ENCODE data around the gene CCDC116.

DNA sequence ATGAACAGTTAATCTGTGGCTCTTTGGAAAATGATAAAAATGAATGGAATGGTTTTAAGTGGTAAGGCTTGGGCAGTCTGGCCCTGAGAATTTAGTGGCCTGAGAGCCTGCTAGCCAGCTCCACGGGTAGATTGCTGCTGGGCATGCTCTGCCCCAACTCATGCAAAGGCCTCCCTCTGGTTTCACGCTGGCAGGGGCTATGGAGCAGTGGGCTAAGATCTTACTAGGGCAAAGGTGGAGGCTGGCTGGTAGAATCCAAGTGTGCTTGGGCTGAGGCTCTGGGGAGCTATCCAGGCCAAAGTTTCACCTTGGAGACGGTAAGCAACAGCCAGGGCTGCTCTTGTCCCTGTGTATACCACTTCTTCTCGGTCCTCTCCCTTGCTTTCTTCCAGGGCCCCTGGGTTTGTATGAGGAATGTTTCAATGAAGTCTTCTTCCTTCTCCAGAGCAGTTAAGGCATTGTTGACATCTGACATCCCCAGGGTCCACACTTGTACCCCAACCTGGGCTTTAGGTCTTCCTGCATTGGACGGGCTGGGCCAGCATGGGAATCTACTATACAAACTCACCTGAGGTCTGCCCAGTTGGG is 37.6 kb upstream of the CCDC116 start:
- TF ChIP-seq SIN3A (IDR thresholded peaks at IDR 0.05; ENCODE audit: borderline replicate concordance, insufficient read depth, low read length), result no peak
- no peak for TF ChIP-seq POLR2AphosphoS5 (IDR thresholded peaks at IDR 0.05; ENCODE audit: low read depth, low read length)
- no peak for TF ChIP-seq TAF1 (IDR thresholded peaks at IDR 0.05; ENCODE audit: borderline replicate concordance, insufficient read depth, low read length)
- TF ChIP-seq, protein P1, sequence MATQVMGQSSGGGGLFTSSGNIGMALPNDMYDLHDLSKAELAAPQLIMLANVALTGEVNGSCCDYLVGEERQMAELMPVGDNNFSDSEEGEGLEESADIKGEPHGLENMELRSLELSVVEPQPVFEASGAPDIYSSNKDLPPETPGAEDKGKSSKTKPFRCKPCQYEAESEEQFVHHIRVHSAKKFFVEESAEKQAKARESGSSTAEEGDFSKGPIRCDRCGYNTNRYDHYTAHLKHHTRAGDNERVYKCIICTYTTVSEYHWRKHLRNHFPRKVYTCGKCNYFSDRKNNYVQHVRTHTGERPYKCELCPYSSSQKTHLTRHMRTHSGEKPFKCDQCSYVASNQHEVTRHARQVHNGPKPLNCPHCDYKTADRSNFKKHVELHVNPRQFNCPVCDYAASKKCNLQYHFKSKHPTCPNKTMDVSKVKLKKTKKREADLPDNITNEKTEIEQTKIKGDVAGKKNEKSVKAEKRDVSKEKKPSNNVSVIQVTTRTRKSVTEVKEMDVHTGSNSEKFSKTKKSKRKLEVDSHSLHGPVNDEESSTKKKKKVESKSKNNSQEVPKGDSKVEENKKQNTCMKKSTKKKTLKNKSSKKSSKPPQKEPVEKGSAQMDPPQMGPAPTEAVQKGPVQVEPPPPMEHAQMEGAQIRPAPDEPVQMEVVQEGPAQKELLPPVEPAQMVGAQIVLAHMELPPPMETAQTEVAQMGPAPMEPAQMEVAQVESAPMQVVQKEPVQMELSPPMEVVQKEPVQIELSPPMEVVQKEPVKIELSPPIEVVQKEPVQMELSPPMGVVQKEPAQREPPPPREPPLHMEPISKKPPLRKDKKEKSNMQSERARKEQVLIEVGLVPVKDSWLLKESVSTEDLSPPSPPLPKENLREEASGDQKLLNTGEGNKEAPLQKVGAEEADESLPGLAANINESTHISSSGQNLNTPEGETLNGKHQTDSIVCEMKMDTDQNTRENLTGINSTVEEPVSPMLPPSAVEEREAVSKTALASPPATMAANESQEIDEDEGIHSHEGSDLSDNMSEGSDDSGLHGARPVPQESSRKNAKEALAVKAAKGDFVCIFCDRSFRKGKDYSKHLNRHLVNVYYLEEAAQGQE (IDR thresholded peaks at IDR 0.05; ENCODE audit: insufficient read depth in 1 of 2, low read depth in 2 of 2, low read length in 2 of 2), result no peak
